HEK293 (cell line): Measurements from ENCODE around the gene WASF2.

ENCODE experiments used
- CTCF ChIA-PET: fragments of 350-600 bp; formaldehyde crosslinking; extraction: SDS; loops from one replicate; lab custom pipeline; 2021; ENCODE audit warnings: antibody characterized with exemption; lab: Yijun Ruan, JAX
- POLR2A ChIA-PET: fragments of 300-600 bp; formaldehyde crosslinking; extraction: SDS; loops from one replicate; lab custom pipeline; 2020; ENCODE audit warnings: antibody characterized with exemption, inconsistent platforms; lab: Yijun Ruan, JAX
- H3K27ac ChIP-seq: fragments of 200-500 bp; sonication (Bioruptor generic); 2 replicates; pipeline ENCODE4 v1.5.1; 2014; ENCODE audit warnings: low read depth, low read length, control low read depth, inconsistent platforms; ENCODE audit errors: extremely low read depth
- H3K36me3 ChIP-seq, 2 experiments: fragments of 200-500 bp in 1 of 2; sonication (Bioruptor generic) in 1 of 2; 1 replicate in 1 of 2; 2 replicates in 1 of 2; pipeline ENCODE4 v1.5.1; 2014 to 2017; ENCODE audit warnings: inconsistent platforms in 2 of 2, low read length in 2 of 2; ENCODE audit not compliant: control insufficient read depth in 2 of 2, insufficient read depth in 1 of 2
- H3K4me1 ChIP-seq: fragments of 200-500 bp; sonication (Bioruptor generic); 2 replicates; pipeline ENCODE4 v1.5.1; 2014; ENCODE audit warnings: mild to moderate bottlenecking, low read length, inconsistent platforms; ENCODE audit not compliant: control insufficient read depth, insufficient read depth
- H3K4me3 ChIP-seq: 2 replicates; pipeline ENCODE4 v1.5.1; 2011; ENCODE audit warnings: low read depth, mild to moderate bottlenecking, control low read depth, low read length, moderate library complexity
- H3K9me3 ChIP-seq: fragments of 200-500 bp; sonication (Bioruptor generic); 2 replicates; pipeline ENCODE4 v1.5.1; 2014; ENCODE audit warnings: low read depth, low read length, inconsistent platforms; ENCODE audit not compliant: control insufficient read depth, insufficient read depth
- EGR2 ChIP-seq: fragments of 450-650 bp; formaldehyde crosslinking; IDR thresholded peaks from 2 replicates; pipeline ENCODE4 v1.5.1; 2016; ENCODE audit warnings: low read depth, missing biosample characterization, missing genetic modification characterization
- FEZF1 ChIP-seq: fragments of 450-650 bp; formaldehyde crosslinking; IDR thresholded peaks from 2 replicates; pipeline ENCODE4 v1.5.1; 2016; ENCODE audit warnings: missing biosample characterization, missing genetic modification characterization
- GLIS1 ChIP-seq: fragments of 450-650 bp; formaldehyde crosslinking; IDR thresholded peaks from 2 replicates; pipeline ENCODE4 v1.5.1; 2016; ENCODE audit warnings: missing biosample characterization, missing genetic modification characterization
- GLIS2 ChIP-seq: fragments of 450-650 bp; formaldehyde crosslinking; IDR thresholded peaks from 2 replicates; pipeline ENCODE4 v1.5.1; 2016; ENCODE audit warnings: missing biosample characterization, missing genetic modification characterization
- KLF1 ChIP-seq: fragments of 450-650 bp; formaldehyde crosslinking; IDR thresholded peaks from 2 replicates; pipeline ENCODE4 v1.5.1; 2016; ENCODE audit warnings: missing biosample characterization, missing genetic modification characterization
- KLF9 ChIP-seq: fragments of 450-650 bp; formaldehyde crosslinking; IDR thresholded peaks from 2 replicates; pipeline ENCODE4 v1.5.1; 2016; ENCODE audit warnings: missing biosample characterization, missing genetic modification characterization, low read depth
- MEIS1 ChIP-seq: sonication (generic); formaldehyde crosslinking; IDR thresholded peaks from 2 replicates; pipeline ENCODE4 v1.8.1; 2022; ENCODE audit warnings: missing genetic modification reagents, mild to moderate bottlenecking, borderline replicate concordance
- PRDM1 ChIP-seq: fragments of 450-650 bp; formaldehyde crosslinking; IDR thresholded peaks from 2 replicates; pipeline ENCODE4; 2016; ENCODE audit warnings: missing biosample characterization, missing genetic modification characterization
- PRDM2 ChIP-seq: fragments of 450-650 bp; formaldehyde crosslinking; IDR thresholded peaks from 2 replicates; pipeline ENCODE4 v1.5.1; 2016; ENCODE audit warnings: missing biosample characterization, missing genetic modification characterization, borderline replicate concordance
- ZEB2 ChIP-seq: fragments of 450-650 bp; formaldehyde crosslinking; IDR thresholded peaks from 2 replicates; pipeline ENCODE4 v1.5.1; 2016; ENCODE audit warnings: missing biosample characterization, missing genetic modification characterization
- ZIC2 ChIP-seq: fragments of 450-650 bp; formaldehyde crosslinking; IDR thresholded peaks from 2 replicates; pipeline ENCODE4 v1.5.1; 2016; ENCODE audit warnings: missing biosample characterization, missing genetic modification characterization
- ZNF223 ChIP-seq: fragments of 450-650 bp; formaldehyde crosslinking; IDR thresholded peaks from 2 replicates; pipeline ENCODE4 v1.5.1; 2016; ENCODE audit warnings: missing biosample characterization, missing genetic modification characterization
- ZNF350 ChIP-seq: fragments of 450-650 bp; formaldehyde crosslinking; IDR thresholded peaks from 2 replicates; pipeline ENCODE4 v1.5.0; 2017; ENCODE audit warnings: missing biosample characterization, mild to moderate bottlenecking, missing genetic modification characterization
- ZNF48 ChIP-seq: fragments of 450-650 bp; formaldehyde crosslinking; IDR thresholded peaks from 2 replicates; pipeline ENCODE4 v1.5.1; 2016; ENCODE audit warnings: missing biosample characterization, missing genetic modification characterization
- ZNF549 ChIP-seq: fragments of 450-650 bp; IDR thresholded peaks from 2 replicates; pipeline ENCODE4 v1.5.1; 2018; ENCODE audit warnings: missing biosample characterization, missing genetic modification characterization, mild to moderate bottlenecking, inconsistent platforms, moderate library complexity
- ZNF645 ChIP-seq: fragments of 450-650 bp; formaldehyde crosslinking; IDR thresholded peaks from 2 replicates; pipeline ENCODE4; 2016; ENCODE audit warnings: missing biosample characterization, missing genetic modification characterization
- ZNF701 ChIP-seq: fragments of 450-650 bp; formaldehyde crosslinking; IDR thresholded peaks from 2 replicates; pipeline ENCODE4 v1.5.1; 2016; ENCODE audit warnings: missing biosample characterization, missing genetic modification characterization
- ZNF707 ChIP-seq: fragments of 450-650 bp; formaldehyde crosslinking; IDR thresholded peaks from 2 replicates; pipeline ENCODE4 v1.5.1; 2016; ENCODE audit warnings: missing biosample characterization, missing genetic modification characterization
- ZNF843 ChIP-seq: fragments of 450-650 bp; formaldehyde crosslinking; IDR thresholded peaks from 2 replicates; pipeline ENCODE4 v1.5.1; 2016; ENCODE audit warnings: missing biosample characterization, missing genetic modification characterization
- ZSCAN18 ChIP-seq: fragments of 450-650 bp; formaldehyde crosslinking; IDR thresholded peaks from 2 replicates; pipeline ENCODE4 v1.5.1; 2016; ENCODE audit warnings: missing biosample characterization, missing genetic modification characterization

WASF2 gene

GRCh38 chr1:27379564-27380122 is 110.3 kb downstream of the WASF2 start:
- Histone ChIP-seq H3K9me3 (no peaks in the 10 kb centered on the region), H3K4me3 (no peak overlapping the region), H3K36me3 (no peaks in the 10 kb centered on the region), H3K27ac (no peak overlapping the region), H3K4me1 (no peaks in the 10 kb centered on the region)
- TF ChIP-seq ZEB2 (tag by site-specific recombination) (no peak), ZNF549 (tag by site-specific recombination) (no peak), PRDM1 (tag by site-specific recombination) (no peak), ZIC2 (peak; percentile 80), KLF1 (tag by site-specific recombination) (peak; percentile 32; the same call in 1 of the 2 replicates), ZNF707 (tag by site-specific recombination) (no peak), KLF9 (tag by site-specific recombination) (peak; percentile 26; the same call in 1 of the 2 replicates), PRDM2 (tag by site-specific recombination) (no peak)
- POLR2A ChIA-PET, result no interaction called here
- CTCF ChIA-PET, result interaction anchor here (0.6 kb wide), 1 partner anchor 24 kb away, joined by 3 read pairs; no protein-coding TSS in a partner anchor

GRCh38 chr1:27377760-27378495 is 112.0 kb downstream of the WASF2 start:
- POLR2A ChIA-PET, result interaction anchor here (1.0 kb wide), 1 partner anchor 11 kb away, joined by 3 read pairs; the partner anchor contains the start of gene MAP3K6
- CTCF ChIA-PET, result interaction anchor here (0.6 to 2.3 kb wide), 7 partner anchors 10 to 334 kb away, joined by 3 to 9 read pairs (median 6); partner anchors contain the start of gene MAP3K6
- H3K4me1 ChIP-seq, result no peaks in the 10 kb centered on the region
- H3K27ac ChIP-seq, result no peak overlapping the region
- peak; percentile 88 for TF ChIP-seq ZIC2
- TF ChIP-seq FEZF1 (tag by site-specific recombination), result no peak
- TF ChIP-seq ZNF701, result no peak
- TF ChIP-seq ZNF223 (tag by site-specific recombination), result peak; percentile 47; the same call in 1 of the 2 replicates
- TF ChIP-seq EGR2 (tag by site-specific recombination), result peak; percentile 30; the same call in 1 of the 2 replicates
- no peak overlapping the region for H3K4me3 ChIP-seq
- H3K9me3 ChIP-seq, result no peaks in the 10 kb centered on the region
- H3K36me3 ChIP-seq, result no peaks in the 10 kb centered on the region

GRCh38 chr1:27374362-27375086 is 115.4 kb downstream of the WASF2 start, which contains the start of gene FCN3:
Gene FCN3, minus strand, starts transcription at chr1:27374824. Its CDS starts 6 bp downstream, at chr1:27374818.
- ChIA-PET CTCF (interaction anchor here (1.1 to 1.5 kb wide), 3 partner anchors 17 to 42 kb away, joined by 3 to 4 read pairs (median 4); no protein-coding TSS in a partner anchor), POLR2A (no interaction called here)
- Histone ChIP-seq H3K36me3 (no peaks in the 10 kb centered on the region), H3K4me3 (no peak within 1 kb of the TSS), H3K4me1 (no peaks in the 10 kb centered on the region), H3K27ac (no peak within 1 kb of the TSS), H3K9me3 (no peaks in the 10 kb centered on the region)
- no peak for TF ChIP-seq MEIS1 (CRISPR knock-in tag)
- peak; percentile 28; the same call in 1 of the 2 replicates for TF ChIP-seq GLIS2 (tag by site-specific recombination)
- peak; percentile 63 for TF ChIP-seq GLIS1 (tag by site-specific recombination)
- no peak for TF ChIP-seq ZNF48
- TF ChIP-seq ZSCAN18 (tag by site-specific recombination), result no peak
- TF ChIP-seq ZNF350 (tag by site-specific recombination), result no peak
- TF ChIP-seq ZNF645, result no peak
- TF ChIP-seq ZNF843 (tag by site-specific recombination), result no peak
